Endometrial microvascular endothelial cells (primary cell): ENCODE measurements around the gene ENAH. TPM values are rescaled to one million over a fixed set of nuclear protein-coding genes. Genes with fewer than 3 reads are reported as not detected.
"Not testable (repeated sequence)": the region's sequence is repeated elsewhere in the genome, so short reads cannot be mapped to it uniquely, and the experiment has no call there.

Experiments
- in situ Hi-C: cut with HindIII; loops from 2 replicates; pipeline ENCODE4 v1.10.0; 2017; ENCODE audit warnings: low sequenced_read_pairs, low pct_unique_long_range_greater_than_20kb; ENCODE audit errors: inconsistent ontology term
- total RNA-seq: library from RNA; depleted of rRNA; stranded (reverse); fragments of >200 nt; gene quantifications from one replicate; pipeline ENCODE4 v1.2.3, GENCODE V29; 2015; ENCODE audit errors: inconsistent ontology term

The ENAH gene
- total RNA-seq, 1 donor from 2014 or later = 63.4 TPM

GRCh38 chr1:225653463-225654276, 747 bp upstream of the ENAH start:
- in situ Hi-C loops = no loop called here

GRCh38 chr1:225651872-225652728, 823 bp downstream of the ENAH start:
- in situ Hi-C loops = no loop called here

- in situ Hi-C loops = no loop called here
Observed at GRCh38 chr1:225651376-225651871, 1.5 kb downstream of the ENAH start.

DNA sequence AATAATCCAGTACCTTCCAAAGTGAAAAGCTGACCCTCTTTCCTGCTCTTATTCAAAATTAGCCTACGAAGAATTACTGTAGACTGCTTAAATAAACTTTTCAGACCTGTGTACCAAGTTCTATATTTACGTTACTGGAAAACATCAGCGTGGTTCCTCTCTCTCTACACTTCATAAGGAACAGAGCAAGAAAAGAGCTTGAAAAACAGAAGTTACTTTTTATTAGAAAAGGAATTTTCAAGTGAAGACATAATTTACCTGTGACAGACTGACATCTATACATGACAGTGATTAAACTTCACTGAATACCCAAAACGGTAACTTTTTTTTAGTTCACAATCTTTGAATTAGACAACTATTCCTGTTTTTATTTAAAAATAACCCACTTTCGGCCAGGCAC, 2.7 kb downstream of the ENAH start:
- in situ Hi-C loops = no loop called here

- in situ Hi-C loops = no loop called here
Observed at GRCh38 chr1:225645194-225645895, 7.6 kb downstream of the ENAH start.

- in situ Hi-C loops = no loop called here
Observed at GRCh38 chr1:225644666-225645065, 8.3 kb downstream of the ENAH start.

GRCh38 chr1:225642177-225642576, 10.7 kb downstream of the ENAH start:
- in situ Hi-C loops = no loop called here

DNA sequence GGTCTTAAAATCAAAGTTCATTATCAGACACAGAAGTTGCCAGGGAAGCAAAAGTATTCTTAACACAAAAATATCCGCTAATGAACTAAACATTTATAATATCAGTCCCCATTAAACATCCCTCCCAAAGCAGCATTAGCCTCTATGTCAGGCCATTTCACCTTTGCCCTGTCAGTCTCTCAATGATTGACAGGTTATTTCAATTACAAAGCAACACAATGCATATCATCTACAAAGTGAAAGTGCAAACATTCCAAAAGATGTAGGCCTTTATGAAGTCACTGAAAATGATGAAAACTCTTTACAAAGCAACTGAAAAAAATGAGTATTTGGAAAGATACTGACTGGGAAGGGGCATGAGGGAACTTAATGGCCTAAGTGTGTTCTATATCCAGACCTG, 14.1 kb downstream of the ENAH start:
- in situ Hi-C loops = no loop called here

DNA sequence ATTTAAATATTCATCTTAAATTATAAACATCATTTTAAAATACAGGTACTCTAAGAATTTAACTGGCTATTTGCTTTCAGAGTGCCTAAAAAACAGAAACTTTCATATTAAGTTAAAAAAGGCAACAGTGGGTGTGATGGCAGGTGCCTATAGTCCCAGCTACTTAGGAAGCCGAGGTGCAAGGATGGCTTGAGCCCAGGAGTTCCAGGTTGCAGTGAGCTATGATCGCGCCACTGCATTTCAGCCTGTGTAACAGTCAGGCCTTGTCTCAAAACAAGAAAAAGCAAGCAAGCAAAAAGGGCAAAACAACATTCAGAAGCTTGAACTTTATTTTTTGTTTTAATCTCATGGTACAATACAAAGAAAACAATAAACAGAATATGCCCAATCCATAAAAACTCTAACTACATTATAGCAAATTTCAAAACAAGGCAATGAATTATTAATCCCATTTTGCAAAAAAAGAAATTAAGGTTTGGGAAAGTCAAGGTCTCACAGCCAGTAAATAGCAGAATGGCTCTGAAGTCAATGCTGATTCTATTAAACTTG, 15.2 kb downstream of the ENAH start:
- in situ Hi-C loops = no loop called here

GRCh38 chr1:225636992-225637391, 15.9 kb downstream of the ENAH start:
- in situ Hi-C loops = not testable (repeated sequence)

DNA sequence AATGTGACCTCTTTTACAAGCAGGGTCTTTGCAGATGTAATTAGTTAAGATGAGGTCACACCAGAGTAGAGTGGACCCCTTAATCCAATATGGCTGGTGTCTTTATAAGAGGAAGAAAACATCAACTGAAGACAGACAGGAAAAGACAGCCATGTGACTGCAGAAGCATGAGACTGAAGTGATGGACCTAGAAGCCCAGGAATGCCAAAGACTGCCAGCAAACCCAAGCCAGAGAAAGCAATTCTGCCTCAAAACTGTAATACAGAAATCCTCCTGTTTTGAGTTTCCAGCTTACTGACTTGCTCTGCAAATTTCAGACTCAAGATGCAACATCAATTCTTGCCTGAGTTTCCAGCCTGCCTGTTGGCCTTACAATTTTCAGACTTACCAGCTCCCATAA, 17.3 kb downstream of the ENAH start:
- in situ Hi-C loops = no loop called here

- in situ Hi-C loops = not testable (repeated sequence)
Observed at GRCh38 chr1:225632836-225633235, 20.1 kb downstream of the ENAH start.

- in situ Hi-C loops = no loop called here
Observed at GRCh38 chr1:225631021-225631663, 21.8 kb downstream of the ENAH start.

- in situ Hi-C loops = no loop called here
Observed at GRCh38 chr1:225629483-225629882, 23.4 kb downstream of the ENAH start.

DNA sequence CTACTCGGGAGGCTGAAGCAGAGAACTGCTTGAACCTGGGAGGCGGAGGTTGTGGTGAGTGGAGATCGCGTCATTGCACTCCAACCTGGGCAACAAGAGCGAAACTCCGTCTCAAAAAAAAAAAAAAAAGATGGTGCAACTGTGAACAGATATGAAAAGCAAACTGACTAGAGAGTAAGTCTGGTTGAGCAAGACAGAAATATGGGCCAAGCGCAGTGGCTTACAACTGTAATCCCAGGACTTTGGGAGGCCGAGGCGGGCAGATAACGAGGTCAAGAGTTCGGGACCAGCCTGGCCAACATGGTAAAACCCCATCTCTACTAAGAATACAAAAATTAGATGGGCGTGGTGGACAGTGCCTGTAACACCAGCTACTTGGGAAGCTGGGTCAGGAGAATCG, 24.1 kb downstream of the ENAH start:
- in situ Hi-C loops = not testable (repeated sequence)

GRCh38 chr1:225627304-225627947, 25.5 kb downstream of the ENAH start:
- in situ Hi-C loops = no loop called here

DNA sequence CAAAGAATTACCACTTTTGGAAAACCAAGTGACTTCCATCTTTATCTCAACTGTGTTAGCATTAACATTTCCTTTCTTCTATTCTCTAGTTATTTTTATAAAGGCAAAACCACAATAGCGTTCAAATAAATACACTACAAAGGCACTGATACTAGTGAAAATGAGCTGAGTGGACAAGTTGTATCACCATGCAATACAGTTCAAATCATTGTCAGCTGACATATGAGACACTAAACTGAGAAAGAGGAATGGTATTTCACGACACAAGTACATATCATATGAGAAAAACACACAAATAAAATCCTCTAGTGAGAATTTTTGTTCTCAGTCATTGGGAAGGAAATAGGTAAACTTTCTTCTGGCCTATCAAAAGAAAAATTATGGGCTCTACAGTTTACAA, 26.2 kb downstream of the ENAH start:
- in situ Hi-C loops = no loop called here

DNA sequence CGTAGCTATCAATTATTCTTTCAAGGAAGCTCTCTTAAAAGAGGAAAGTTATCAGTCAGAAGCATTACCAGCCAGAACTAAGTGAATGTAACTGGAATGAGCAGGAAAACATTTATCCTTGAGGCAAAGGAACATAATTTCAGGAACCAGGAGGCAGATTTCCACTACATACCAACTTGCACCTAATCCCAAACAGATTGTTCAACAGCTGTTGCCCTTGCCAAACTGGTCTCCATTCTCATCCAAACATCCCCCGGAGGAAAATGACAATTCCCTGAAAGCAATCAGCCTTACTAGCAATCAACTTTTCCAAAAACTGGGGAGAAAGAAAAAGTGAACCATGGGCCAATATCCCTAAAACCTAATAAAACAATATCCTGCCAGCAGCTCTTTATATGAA, 35.0 kb downstream of the ENAH start:
- in situ Hi-C loops = no loop called here
